GM23338 (cell line): Measurements from ENCODE around the gene PERCC1.

Experiments
- CTCF ChIP-seq, 2 experiments: fragments of 200-600 bp in 1 of 2; sonication (generic) in 1 of 2; conservative IDR thresholded peaks; 2 replicates each; pipeline versions ENCODE4 v1.5.1 to v1.6.1; 2016 to 2017; ENCODE audit warnings: antibody characterized with exemption in 2 of 2, low read depth in 2 of 2, mild to moderate bottlenecking in 2 of 2, moderate library complexity in 1 of 2
- ETS1 ChIP-seq: IDR thresholded peaks from 2 replicates; pipeline ENCODE4 v1.6.1; 2016; ENCODE audit warnings: antibody characterized with exemption
- EZH2phosphoT487 ChIP-seq: fragments of 200-600 bp; sonication (generic); IDR thresholded peaks from one replicate; pipeline ENCODE4 v1.8.1; 2018; ENCODE audit warnings: antibody characterized with exemption; ENCODE audit not compliant: unreplicated experiment
- POLR2AphosphoS5 ChIP-seq: IDR thresholded peaks from 2 replicates; pipeline ENCODE4 v1.6.1; 2016; ENCODE audit warnings: antibody characterized with exemption, low read depth

- no peak for TF ChIP-seq EZH2phosphoT487
- no peak for TF ChIP-seq CTCF (conservative IDR thresholded peaks at IDR 0.05; ENCODE audit: low read depth in 2 of 2)
- no peak for TF ChIP-seq POLR2AphosphoS5
- TF ChIP-seq ETS1, result no peak
Measured at GRCh38 chr16:1403036-1403435, 27.8 kb upstream of the PERCC1 start.
